Renal pelvis (tissue), 4 donors: ENCODE data around the gene TMEM214. TPM values are rescaled to one million over a fixed set of nuclear protein-coding genes. Genes with fewer than 3 reads are reported as not detected.

Experiments
- DNase-seq: peaks from one replicate; pipeline ENCODE4 v3.0.0-alpha.2; 2013
- polyA plus RNA-seq, 3 donors: library from polyadenylated mRNA; unstranded; fragments of 120-200 nt; gene quantifications; one replicate each; pipeline ENCODE4 v1.2.1, GENCODE V29; 2013; ENCODE audit not compliant: insufficient read length in 3 of 3

TMEM214 gene
- polyA plus RNA-seq, 3 donors = 62.3 to 68.9 (median 66.7) TPM

GRCh38 chr2:27033253-27033852 lies 588 bp downstream of the TMEM214 start:
- no peak for DNase-seq

GRCh38 chr2:27038012-27038411 lies 5.2 kb downstream of the TMEM214 start:
- no peak for DNase-seq

- no peak for DNase-seq
Measured at GRCh38 chr2:27038631-27039339, 6.0 kb downstream of the TMEM214 start.

GRCh38 chr2:27039426-27039825 lies 6.7 kb downstream of the TMEM214 start:
- no peak for DNase-seq

DNA sequence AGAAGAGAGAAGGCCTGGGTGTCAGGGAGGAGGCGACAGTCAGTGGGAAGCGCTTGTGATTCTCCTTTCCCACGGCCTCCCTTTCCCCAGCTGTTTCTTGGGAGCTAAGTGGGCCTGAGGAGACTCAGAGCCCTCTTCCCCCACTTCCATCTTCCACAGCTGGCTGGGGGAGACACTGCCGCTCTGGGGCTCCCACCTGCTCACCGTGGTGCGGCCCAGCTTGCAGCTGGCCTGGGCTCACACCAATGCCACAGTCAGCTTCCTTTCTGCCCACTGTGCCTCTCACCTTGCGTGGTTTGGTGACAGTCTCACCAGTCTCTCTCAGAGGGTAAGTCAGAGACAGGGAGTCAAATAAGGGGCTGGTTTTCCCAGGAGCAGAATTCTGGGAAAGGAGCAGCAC lies 7.1 kb downstream of the TMEM214 start:
- DNase-seq = no peak

GRCh38 chr2:27040282-27040681 lies 7.5 kb downstream of the TMEM214 start:
- no peak for DNase-seq

- peak; percentile 87 for DNase-seq
Measured at GRCh38 chr2:27041752-27042151, 9.0 kb downstream of the TMEM214 start.

GRCh38 chr2:27042159-27042661 lies 9.4 kb downstream of the TMEM214 start:
- DNase-seq = no peak

- DNase-seq = no peak
Measured at GRCh38 chr2:27042985-27043634, 10.3 kb downstream of the TMEM214 start.

DNA sequence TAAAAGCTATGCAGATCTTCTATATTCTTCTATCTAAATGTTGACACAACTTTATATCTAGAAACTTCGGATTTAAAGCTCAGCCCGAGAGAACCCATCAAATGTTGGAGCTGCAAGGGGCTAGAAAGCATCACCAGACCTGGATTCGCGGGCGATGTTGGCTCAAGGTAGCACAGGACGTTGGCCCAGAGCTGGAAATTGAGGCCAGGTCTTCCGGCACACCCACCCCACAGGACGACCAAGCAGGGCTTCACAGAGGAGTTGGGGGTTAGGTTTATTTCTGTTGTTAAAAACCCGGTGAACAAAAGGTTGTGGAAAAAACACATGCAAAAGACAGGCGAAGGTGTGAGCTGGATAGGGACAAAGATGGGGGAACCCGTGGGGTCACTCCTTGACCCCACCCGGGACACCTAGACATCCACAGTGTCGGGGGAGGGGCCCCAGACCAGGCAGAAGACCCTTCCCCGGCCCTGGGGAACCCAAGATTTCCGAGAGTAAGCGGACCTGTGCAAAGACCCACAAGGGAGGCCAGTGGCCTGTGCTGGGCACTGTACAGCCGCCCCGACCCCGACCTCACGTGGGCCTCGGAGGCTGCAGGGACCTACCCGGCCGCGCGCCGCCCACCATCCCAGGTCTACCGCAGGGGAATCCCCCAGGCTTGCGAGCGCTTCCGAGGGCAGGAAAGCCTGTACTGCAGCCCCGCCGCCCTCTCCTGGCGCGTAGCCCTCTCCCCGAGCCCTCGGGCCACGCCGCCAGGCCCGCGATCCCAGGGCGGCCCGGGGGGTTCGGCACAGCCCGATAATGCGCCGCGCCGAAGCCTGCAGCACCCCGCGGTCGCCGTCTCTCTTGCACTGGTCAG lies 16.9 kb downstream of the TMEM214 start:
- DNase-seq = no peak

GRCh38 chr2:27050281-27050995 lies 17.7 kb downstream of the TMEM214 start:
- DNase-seq = peak; percentile 94

GRCh38 chr2:27050996-27051901 lies 18.5 kb downstream of the TMEM214 start, which contains the start of gene AGBL5:
Gene AGBL5 (plus strand): TSS chr2:27051668. CDS start chr2:27052959, 1,291 bp downstream.
- peak; percentile 93 for DNase-seq

- DNase-seq = no peak
Measured at GRCh38 chr2:27051902-27052645, 19.3 kb downstream of the TMEM214 start.

DNA sequence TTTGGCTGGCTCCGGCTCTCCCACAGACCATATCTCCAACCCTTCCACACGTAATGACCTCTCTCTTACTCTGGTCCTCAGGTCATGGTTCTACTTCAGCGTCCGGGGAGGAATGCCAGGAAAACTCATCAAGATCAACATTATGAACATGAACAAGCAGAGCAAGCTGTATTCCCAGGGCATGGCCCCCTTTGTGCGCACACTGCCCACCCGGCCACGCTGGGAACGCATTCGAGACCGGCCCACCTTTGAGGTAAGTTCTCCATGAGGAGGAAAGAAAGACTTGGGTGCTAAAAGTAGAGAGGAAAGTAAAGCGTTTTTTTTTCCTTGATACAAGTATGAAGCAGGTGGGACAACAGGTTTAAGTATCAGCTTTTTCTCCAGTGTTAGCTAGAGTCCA lies 20.6 kb downstream of the TMEM214 start:
- DNase-seq = no peak

DNA sequence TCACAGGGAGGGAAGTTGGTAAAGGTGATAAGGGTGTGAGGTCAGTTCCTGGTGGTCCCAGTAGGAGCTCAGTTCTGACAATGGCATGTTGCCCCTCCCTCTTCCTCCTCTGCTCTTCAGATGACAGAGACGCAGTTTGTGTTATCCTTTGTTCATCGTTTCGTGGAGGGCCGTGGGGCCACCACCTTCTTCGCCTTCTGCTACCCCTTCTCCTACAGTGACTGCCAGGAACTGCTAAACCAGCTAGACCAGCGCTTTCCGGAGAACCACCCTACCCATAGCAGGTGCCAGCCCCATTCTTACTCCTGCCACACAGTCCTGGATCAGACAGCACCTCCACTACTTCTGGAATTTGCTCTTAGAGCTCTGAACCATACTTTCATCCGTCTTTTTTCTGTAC lies 21.0 kb downstream of the TMEM214 start:
- no peak for DNase-seq

DNA sequence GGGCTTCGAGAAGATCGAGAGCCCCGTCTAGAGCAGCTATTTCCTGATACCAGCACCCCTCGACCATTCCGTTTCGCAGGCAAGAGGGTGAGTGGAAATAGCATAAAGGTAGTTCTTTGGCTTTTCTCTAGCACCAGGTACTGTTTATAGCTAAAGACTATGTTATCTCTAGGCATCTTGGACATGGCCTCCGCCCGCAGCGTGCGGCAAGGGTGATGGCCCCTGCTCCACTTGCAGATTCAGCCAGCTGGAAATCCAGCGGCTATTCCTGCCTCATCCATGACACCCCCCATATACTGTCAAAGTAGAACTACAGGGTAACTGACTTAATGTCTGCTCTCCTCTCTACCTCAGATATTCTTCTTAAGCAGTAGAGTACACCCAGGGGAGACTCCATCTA lies 22.0 kb downstream of the TMEM214 start:
- no peak for DNase-seq

- no peak for DNase-seq
Measured at GRCh38 chr2:27057184-27057583, 24.4 kb downstream of the TMEM214 start.

DNA sequence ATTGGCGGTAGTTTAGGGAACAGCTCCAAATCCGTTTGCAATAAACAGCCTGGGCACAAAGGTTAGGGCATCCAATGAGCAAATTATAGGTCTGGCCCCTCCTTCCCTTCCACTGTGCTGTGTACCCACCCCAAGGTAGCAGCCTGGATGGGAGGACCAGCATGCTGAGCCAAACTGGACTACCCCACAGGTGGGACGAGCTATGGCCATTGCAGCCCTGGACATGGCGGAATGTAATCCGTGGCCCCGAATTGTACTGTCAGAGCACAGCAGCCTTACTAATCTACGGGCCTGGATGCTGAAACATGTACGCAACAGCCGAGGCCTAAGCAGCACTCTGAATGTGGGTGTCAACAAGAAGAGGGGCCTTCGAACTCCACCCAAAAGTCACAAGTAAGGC lies 25.4 kb downstream of the TMEM214 start:
- no peak for DNase-seq

- no peak for DNase-seq
Measured at GRCh38 chr2:27059141-27059820, 26.5 kb downstream of the TMEM214 start.
